Non-pigmented ciliary epithelial cell (primary cell): ENCODE results near the gene KCNG2.

Experiments
- DNase-seq: peaks from one replicate; pipeline ENCODE4 v3.0.0-alpha.2; 2010; ENCODE audit warnings: low read depth

The KCNG2 gene

GRCh38 chr18:79769698-79770500 lies 27.8 kb upstream of the KCNG2 start:
- DNase-seq: no peak

GRCh38 chr18:79770501-79770815 lies 27.3 kb upstream of the KCNG2 start:
- DNase-seq: no peak

- DNase-seq: no peak
Measured at GRCh38 chr18:79770826-79771225, 26.9 kb upstream of the KCNG2 start.

- DNase-seq: no peak
Measured at GRCh38 chr18:79771446-79772107, 26.2 kb upstream of the KCNG2 start.

- no peak for DNase-seq
Measured at GRCh38 chr18:79772108-79772864, 25.5 kb upstream of the KCNG2 start.

GRCh38 chr18:79772865-79773696 lies 24.7 kb upstream of the KCNG2 start:
- no peak for DNase-seq

- no peak for DNase-seq
Measured at GRCh38 chr18:79774111-79774510, 23.6 kb upstream of the KCNG2 start.

GRCh38 chr18:79775441-79776221 lies 22.1 kb upstream of the KCNG2 start:
- no peak for DNase-seq

GRCh38 chr18:79776674-79777073 lies 21.1 kb upstream of the KCNG2 start:
- DNase-seq: no peak

- no peak for DNase-seq
Measured at GRCh38 chr18:79778291-79778791, 19.4 kb upstream of the KCNG2 start.

GRCh38 chr18:79779021-79779699 lies 18.6 kb upstream of the KCNG2 start:
- no peak for DNase-seq

- DNase-seq: no peak
Measured at GRCh38 chr18:79779700-79780190, 18.0 kb upstream of the KCNG2 start.

GRCh38 chr18:79780547-79780946 lies 17.2 kb upstream of the KCNG2 start:
- no peak for DNase-seq

GRCh38 chr18:79781331-79781941 lies 16.3 kb upstream of the KCNG2 start:
- DNase-seq: no peak

GRCh38 chr18:79782566-79783308 lies 15.0 kb upstream of the KCNG2 start:
- DNase-seq: no peak

GRCh38 chr18:79784071-79784913 lies 13.4 kb upstream of the KCNG2 start:
- DNase-seq: no peak

GRCh38 chr18:79784965-79785770 lies 12.6 kb upstream of the KCNG2 start:
- DNase-seq: no peak
